Activated CD8-positive, alpha-beta memory T cell treated with anti-CD3 and anti-CD28 coated beads, Interleukin-2, amount 10 ng/mL, durations not matched to agents 7 days and 5 days (primary cell): Measurements from ENCODE around the gene PRR23A. TPM values are rescaled to one million over a fixed set of nuclear protein-coding genes. Genes with fewer than 3 reads are reported as not detected.

Experiments used
- ATAC-seq: fragments of 150-1000 bp; cut with Tn5 transposase; one replicate; pipeline ENCODE4 v1.10.0; 2021; ENCODE audit warnings: moderate library complexity
- CTCF ChIA-PET: fragments of 350-600 bp; sonication (Branson Sonifier 250); formaldehyde crosslinking; loops from one replicate; lab custom pipeline; 2021; ENCODE audit warnings: antibody characterized with exemption; lab: Charles Lee
- DNase-seq: peaks from one replicate; pipeline ENCODE4 v3.0.0-alpha.2; 2020
- H3K27ac Mint-ChIP-seq: one replicate; pipeline ENCODE4 v1.8.0; 2021; ENCODE audit warnings: mild to moderate bottlenecking, mixed read lengths
- H3K27me3 Mint-ChIP-seq: one replicate; pipeline ENCODE4 v1.8.0; 2021; ENCODE audit warnings: mixed read lengths
- H3K36me3 Mint-ChIP-seq: one replicate; pipeline ENCODE4 v1.8.0; 2021; ENCODE audit warnings: mild to moderate bottlenecking, mixed read lengths
- H3K4me1 Mint-ChIP-seq: one replicate; pipeline ENCODE4 v1.8.0; 2021; ENCODE audit warnings: mixed read lengths
- H3K4me3 Mint-ChIP-seq: one replicate; pipeline ENCODE4 v1.8.0; 2021; ENCODE audit warnings: mild to moderate bottlenecking, moderate library complexity, mixed read lengths
- H3K9me3 Mint-ChIP-seq: one replicate; pipeline ENCODE4 v1.8.0; 2022; ENCODE audit warnings: low read depth, mixed read lengths
- total RNA-seq, 2 experiments: library from RNA; stranded (reverse); gene quantifications; one replicate each; pipeline ENCODE4 v1.2.3, GENCODE V29; 2021

PRR23A gene
- total RNA-seq, 2 experiments from 2014 or later: not detected

DNA sequence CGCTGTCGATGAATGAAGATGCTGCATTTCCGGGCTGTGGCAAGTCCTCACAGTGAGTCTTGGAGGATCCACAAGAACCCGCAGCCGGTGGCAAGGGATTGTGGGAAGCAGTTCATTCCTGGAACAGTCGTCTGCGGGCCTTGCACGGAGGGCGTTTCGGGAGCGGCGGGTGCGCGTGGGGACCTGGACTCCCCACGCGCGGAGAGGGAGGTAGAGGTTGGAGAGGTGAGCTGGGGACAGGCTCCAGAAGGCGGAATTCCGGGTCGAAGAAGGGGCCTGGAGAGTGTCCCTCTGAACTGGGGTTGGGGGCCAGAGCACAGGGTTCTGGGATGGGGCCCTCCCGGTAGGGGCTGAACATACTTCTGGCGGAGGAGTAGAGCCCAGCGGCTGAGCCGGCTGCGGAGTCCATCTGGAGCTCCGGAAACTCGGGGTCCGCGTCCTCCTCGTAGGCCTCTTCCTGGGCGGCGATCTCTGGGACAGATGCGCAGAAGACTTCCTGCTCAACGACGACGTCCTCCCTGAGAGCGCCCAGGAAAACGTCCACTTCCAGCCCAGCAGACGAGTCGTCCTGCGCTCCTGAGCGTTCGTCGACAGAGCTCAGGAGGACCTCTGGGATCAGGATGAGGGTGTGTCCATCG lies 593 bp downstream of the PRR23A start:
- DNase-seq: no peak
- CTCF ChIA-PET: no interaction called here
- no peaks in the 10 kb centered on the region for H3K27me3 Mint-ChIP-seq

DNA sequence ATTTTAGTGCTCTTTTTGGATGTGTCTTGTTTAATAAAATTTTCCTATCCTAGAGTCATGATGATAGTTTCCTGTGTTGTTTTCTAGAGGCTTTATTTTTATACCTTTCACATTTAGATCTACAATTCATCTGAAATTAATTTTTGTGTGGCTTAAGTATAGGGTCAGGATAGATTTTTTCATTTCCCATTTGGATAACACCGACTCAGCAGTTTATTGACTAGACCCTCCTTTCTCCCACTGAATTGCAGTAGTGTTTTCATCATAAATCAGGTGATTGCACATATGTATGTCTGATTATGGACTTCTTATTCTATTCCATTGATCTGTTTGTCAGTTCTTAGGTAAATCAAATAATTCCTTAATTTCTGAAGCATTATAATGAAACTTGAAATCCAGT lies 10.4 kb downstream of the PRR23A start:
- DNase-seq: no peak
- Mint-ChIP-seq H3K4me1 (no peaks in the 10 kb centered on the region), H3K27ac (no peak overlapping the region), H3K9me3 (no peaks in the 10 kb centered on the region), H3K36me3 (no peaks in the 10 kb centered on the region), H3K4me3 (no peak overlapping the region), H3K27me3 (peaks cover 15% of the 10 kb centered on the region)
- CTCF ChIA-PET: no interaction called here
- no peak for ATAC-seq

More for the DNA sequence above, 593 bp downstream of the PRR23A start:
- Mint-ChIP-seq H3K4me3 (no peak overlapping the region), H3K27ac (no peak overlapping the region), H3K4me1 (no peaks in the 10 kb centered on the region), H3K36me3 (peaks cover 3% of the 10 kb centered on the region), H3K9me3 (peaks cover 14% of the 10 kb centered on the region)
- no peak for ATAC-seq

DNA sequence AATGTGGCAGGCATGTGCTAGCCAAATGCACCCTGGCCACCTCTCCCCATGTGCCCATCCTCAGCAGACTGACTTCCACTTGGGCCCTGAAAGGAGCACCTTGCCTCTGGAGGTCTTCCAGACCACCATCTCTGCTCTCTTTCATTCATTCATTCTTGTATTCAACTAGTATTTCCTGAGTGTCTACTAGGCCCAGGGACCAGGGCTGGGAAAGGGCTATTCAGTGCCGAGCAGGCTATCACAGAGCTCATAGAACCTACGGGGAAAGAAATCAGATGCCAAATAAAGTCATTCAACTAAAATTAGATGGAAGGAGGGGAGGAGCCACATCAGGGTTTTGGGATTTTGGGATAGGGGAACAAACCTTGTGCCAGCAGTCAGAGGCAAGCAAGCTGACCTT lies 18.9 kb downstream of the PRR23A start:
- no peaks in the 10 kb centered on the region for H3K4me1 Mint-ChIP-seq
- CTCF ChIA-PET: no interaction called here
- H3K9me3 Mint-ChIP-seq: no peaks in the 10 kb centered on the region
- H3K36me3 Mint-ChIP-seq: no peaks in the 10 kb centered on the region
- H3K4me3 Mint-ChIP-seq: no peak overlapping the region
- H3K27ac Mint-ChIP-seq: no peak overlapping the region
- ATAC-seq: no peak
- H3K27me3 Mint-ChIP-seq: peaks cover 10% of the 10 kb centered on the region
- DNase-seq: no peak

DNA sequence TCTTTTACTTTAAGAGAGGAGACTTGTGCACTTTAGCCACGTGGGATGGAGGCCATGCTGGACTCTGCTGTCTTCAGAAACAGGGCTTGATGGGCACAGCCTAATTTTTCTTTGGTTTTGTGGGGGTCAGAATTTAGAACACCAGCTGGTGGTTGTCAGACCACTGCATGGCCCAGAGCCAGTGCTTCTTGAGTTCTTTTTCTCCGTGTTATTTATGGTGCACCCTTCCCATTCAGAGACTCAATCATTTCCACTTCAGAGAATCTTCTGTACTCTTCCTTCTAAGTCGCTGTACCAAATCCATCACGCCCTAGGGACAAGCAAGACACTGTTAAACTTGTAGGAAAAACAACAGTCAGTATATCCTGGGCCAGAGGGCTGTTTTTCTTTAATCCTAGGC lies 20.1 kb downstream of the PRR23A start:
- H3K4me1 Mint-ChIP-seq: no peaks in the 10 kb centered on the region
- DNase-seq: no peak
- peaks cover 7% of the 10 kb centered on the region for H3K27me3 Mint-ChIP-seq
- H3K36me3 Mint-ChIP-seq: no peaks in the 10 kb centered on the region
- no peak overlapping the region for H3K27ac Mint-ChIP-seq
- ATAC-seq: no peak
- CTCF ChIA-PET: no interaction called here
- no peak overlapping the region for H3K4me3 Mint-ChIP-seq
- no peaks in the 10 kb centered on the region for H3K9me3 Mint-ChIP-seq

DNA sequence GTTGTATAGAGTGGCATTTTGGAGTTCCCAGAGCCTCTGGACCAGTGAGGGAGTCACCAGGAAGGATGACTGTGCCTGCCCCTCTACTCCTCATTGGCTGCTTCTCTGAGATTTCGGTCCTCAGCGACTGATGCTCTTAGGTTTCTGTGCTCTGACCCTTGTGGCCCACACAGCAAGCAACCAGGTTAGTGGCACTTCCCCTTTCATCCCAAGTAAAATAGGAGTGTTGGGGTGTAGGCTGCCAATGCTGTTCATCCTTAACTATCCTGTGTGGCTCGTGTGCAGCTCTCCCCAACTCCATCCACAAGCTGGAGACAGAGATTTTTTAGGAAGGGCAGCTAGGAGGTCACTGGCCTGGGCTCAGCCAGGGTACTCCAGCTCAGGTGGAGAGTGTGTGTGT lies 21.3 kb downstream of the PRR23A start:
- ATAC-seq: no peak

DNA sequence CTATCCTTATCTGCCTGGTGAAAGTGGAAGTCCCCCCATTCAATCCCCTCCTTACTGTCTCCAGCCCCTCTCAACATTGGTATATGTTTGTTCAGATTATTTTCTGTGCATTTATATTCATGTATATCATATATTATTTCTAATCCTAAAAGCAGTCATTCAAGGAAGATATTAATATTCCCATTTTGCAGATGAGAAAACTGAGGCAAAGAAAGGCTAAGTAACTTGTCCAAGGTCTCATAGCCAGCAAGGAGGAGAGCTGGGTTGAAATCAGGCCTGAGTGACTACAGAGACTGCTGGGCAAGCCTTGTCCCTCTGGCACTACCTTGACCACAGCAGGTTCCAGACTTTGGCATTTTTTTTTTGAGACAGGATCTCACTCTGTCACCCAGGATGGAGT lies 30.0 kb downstream of the PRR23A start:
- no peak overlapping the region for H3K4me3 Mint-ChIP-seq
- H3K4me1 Mint-ChIP-seq: no peaks in the 10 kb centered on the region
- no peaks in the 10 kb centered on the region for H3K9me3 Mint-ChIP-seq
- CTCF ChIA-PET: no interaction called here
- no peaks in the 10 kb centered on the region for H3K36me3 Mint-ChIP-seq
- no peak overlapping the region for H3K27ac Mint-ChIP-seq
- peaks cover 3% of the 10 kb centered on the region for H3K27me3 Mint-ChIP-seq
- DNase-seq (no peak), ATAC-seq (no peak)

More for the DNA sequence above, 21.3 kb downstream of the PRR23A start:
- CTCF ChIA-PET: no interaction called here
- Mint-ChIP-seq H3K4me1 (no peaks in the 10 kb centered on the region), H3K36me3 (no peaks in the 10 kb centered on the region), H3K4me3 (no peak overlapping the region), H3K9me3 (no peaks in the 10 kb centered on the region), H3K27ac (no peak overlapping the region), H3K27me3 (peaks cover 7% of the 10 kb centered on the region)
- no peak for DNase-seq

DNA sequence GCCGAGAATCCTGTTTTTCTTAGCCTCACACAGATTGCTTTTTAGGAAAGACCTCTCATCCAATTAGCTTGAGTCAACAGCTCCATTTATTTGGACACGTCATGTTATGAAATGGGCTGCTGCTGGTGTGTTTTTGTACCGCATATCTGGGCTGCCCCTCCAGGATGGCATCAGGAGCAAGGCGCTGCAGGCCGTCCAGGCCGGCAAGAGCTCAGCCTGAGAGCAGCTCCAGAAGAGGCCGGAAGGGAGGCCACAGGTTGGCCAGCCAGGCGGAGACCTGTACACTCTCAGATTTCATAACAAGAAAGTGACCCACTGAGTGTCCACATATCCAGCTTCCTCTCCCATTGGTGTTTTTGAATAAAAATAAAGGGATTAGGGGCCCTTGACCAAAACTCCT lies 30.7 kb downstream of the PRR23A start:
- H3K9me3 Mint-ChIP-seq: no peaks in the 10 kb centered on the region
- H3K27me3 Mint-ChIP-seq: peaks cover 5% of the 10 kb centered on the region
- no peaks in the 10 kb centered on the region for H3K4me1 Mint-ChIP-seq
- CTCF ChIA-PET: interaction anchor here (1.6 kb wide), 1 partner anchor 52 kb away, joined by 3 read pairs; no protein-coding TSS in a partner anchor
- no peak overlapping the region for H3K27ac Mint-ChIP-seq
- no peak for DNase-seq
- ATAC-seq: no peak
- no peaks in the 10 kb centered on the region for H3K36me3 Mint-ChIP-seq
- H3K4me3 Mint-ChIP-seq: no peak overlapping the region

DNA sequence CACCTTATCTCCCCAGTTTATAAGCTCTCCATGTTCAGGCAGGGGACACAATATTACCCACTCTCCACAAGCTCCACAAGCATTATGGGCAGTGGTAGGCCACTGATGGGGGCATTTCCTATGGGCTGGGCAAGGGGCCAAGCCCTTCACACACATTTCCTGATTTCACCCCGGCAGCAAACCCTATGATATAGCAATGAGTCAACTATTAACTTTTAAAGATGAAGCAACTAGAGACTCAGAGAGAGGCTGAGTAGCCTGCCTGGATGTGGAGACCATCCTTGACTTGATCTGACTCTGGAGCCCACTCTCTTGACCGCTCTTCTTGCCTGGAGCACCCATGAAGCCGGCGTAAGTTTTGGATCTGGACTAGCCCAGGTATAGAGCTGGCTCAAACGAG lies 31.6 kb downstream of the PRR23A start:
- peaks cover 13% of the 10 kb centered on the region for H3K27me3 Mint-ChIP-seq
- no peak for DNase-seq

DNA sequence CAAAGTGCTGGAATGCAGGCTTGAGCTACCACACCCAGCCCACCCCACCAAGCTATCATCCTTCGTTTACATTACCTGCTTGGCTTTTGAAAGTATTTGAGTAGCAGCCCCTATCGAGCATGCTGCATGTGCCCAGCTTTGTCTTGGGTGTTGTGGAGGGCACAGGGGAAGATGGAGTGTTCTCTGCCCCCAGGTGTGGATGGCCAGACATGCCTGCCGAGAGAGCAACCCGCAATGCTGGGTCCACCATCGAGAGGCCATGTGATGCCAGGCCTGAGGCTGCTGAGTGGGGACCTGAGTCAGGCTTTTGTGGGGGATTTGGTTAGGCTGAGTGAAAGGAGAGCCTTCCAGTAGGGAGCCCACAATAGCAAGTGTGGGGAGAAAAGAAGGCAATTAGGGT lies 33.1 kb downstream of the PRR23A start:
- H3K4me3 Mint-ChIP-seq: no peak overlapping the region
- ATAC-seq (no peak), DNase-seq (no peak)
- no peak overlapping the region for H3K27ac Mint-ChIP-seq
- H3K4me1 Mint-ChIP-seq: no peaks in the 10 kb centered on the region
- H3K9me3 Mint-ChIP-seq: no peaks in the 10 kb centered on the region
- no peaks in the 10 kb centered on the region for H3K36me3 Mint-ChIP-seq
- CTCF ChIA-PET: no interaction called here
- peaks cover 19% of the 10 kb centered on the region for H3K27me3 Mint-ChIP-seq

More for the DNA sequence above, 31.6 kb downstream of the PRR23A start:
- Mint-ChIP-seq H3K36me3 (no peaks in the 10 kb centered on the region), H3K4me3 (no peak overlapping the region), H3K4me1 (no peaks in the 10 kb centered on the region), H3K27ac (no peak overlapping the region), H3K9me3 (no peaks in the 10 kb centered on the region)
- no peak for ATAC-seq
- CTCF ChIA-PET: interaction anchor here (1.6 kb wide), 1 partner anchor 51 kb away, joined by 3 read pairs; no protein-coding TSS in a partner anchor

DNA sequence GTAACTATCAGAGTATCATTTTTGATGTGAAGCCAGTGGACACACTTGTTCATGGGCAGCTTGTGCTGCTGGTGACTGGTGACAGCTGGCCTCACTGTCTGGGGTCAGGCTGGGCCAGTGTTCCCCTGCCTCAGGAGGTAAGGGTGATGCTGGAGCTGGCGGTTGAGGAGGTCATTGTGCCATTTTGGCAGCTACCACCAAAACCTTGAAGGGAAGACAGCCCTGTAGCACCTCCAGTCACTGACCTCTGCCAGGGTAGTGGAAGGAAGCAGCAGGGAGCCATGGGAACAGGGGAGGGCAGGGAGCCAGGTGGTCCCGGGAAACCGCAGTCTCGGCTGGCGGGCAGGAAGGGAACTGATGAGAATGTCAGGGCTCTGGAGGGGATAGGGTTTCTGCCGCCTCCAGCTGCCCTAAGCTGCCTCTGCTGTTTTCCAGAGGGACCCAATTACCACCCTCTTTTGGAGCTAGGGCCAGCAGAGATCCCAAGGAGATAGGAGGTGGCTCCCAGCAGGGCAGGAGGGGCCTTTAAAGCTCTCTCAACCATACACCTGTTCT lies 34.2 kb downstream of the PRR23A start:
- peaks cover 20% of the 10 kb centered on the region for H3K27me3 Mint-ChIP-seq
- DNase-seq (no peak), ATAC-seq (no peak)
- CTCF ChIA-PET: interaction anchor here (1.5 kb wide), 1 partner anchor 9 kb away, joined by 3 read pairs; no protein-coding TSS in a partner anchor
- H3K36me3 Mint-ChIP-seq: no peaks in the 10 kb centered on the region
- H3K27ac Mint-ChIP-seq: no peak overlapping the region
- no peak overlapping the region for H3K4me3 Mint-ChIP-seq
- no peaks in the 10 kb centered on the region for H3K4me1 Mint-ChIP-seq
- no peaks in the 10 kb centered on the region for H3K9me3 Mint-ChIP-seq

DNA sequence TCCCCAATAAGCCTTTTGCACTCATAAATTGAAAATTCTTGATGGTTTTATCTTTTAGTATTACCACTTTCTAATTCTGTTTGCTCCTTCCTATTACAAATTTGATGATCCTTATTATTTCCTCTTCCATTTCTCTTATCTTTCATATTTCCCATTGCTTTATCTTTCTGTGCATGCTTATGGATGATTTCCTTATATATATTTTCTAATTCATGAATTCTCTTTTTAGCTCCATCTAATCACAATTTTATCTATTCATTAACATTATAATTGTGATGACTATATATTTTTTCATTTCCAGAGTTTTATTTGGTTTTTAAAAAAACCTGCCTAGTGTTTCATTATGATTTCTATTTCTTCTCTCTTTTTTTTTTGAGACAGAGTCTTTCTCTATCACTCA lies 41.1 kb downstream of the PRR23A start:
- H3K4me1 Mint-ChIP-seq: peaks cover 11% of the 10 kb centered on the region
- no peaks in the 10 kb centered on the region for H3K36me3 Mint-ChIP-seq
- H3K27ac Mint-ChIP-seq: no peak overlapping the region
- H3K9me3 Mint-ChIP-seq: peaks cover 3% of the 10 kb centered on the region
- CTCF ChIA-PET: interaction anchor here (1.2 kb wide), 1 partner anchor 42 kb away, joined by 3 read pairs; no protein-coding TSS in a partner anchor
- no peak overlapping the region for H3K4me3 Mint-ChIP-seq
- ATAC-seq (no peak), DNase-seq (no peak)
- peaks cover 44% of the 10 kb centered on the region for H3K27me3 Mint-ChIP-seq

DNA sequence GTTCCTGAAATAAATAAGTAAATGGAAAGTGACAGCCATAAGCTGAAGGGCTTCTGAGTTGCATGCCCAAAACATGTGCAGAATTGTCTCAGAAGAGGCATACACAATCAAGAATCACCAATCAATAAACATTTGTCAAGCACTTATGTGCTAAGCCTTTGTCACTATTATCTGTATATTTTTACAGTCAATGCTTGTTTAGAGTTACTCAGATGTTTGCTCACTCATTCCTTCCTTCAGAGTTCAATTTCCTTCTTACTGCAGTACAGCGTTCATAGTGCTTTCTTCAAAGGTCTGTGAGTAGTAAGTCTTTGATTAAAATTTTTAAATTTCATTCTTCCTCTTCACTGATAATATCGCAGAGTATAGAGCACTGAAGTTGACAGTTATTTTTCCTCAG lies 41.8 kb downstream of the PRR23A start:
- Mint-ChIP-seq H3K27ac (no peak overlapping the region), H3K4me1 (peaks cover 11% of the 10 kb centered on the region), H3K9me3 (peaks cover 3% of the 10 kb centered on the region), H3K27me3 (peaks cover 46% of the 10 kb centered on the region), H3K36me3 (no peaks in the 10 kb centered on the region), H3K4me3 (no peak overlapping the region)
- DNase-seq: no peak
- CTCF ChIA-PET: interaction anchor here (1.2 kb wide), 1 partner anchor 41 kb away, joined by 3 read pairs; no protein-coding TSS in a partner anchor
- ATAC-seq: no peak

DNA sequence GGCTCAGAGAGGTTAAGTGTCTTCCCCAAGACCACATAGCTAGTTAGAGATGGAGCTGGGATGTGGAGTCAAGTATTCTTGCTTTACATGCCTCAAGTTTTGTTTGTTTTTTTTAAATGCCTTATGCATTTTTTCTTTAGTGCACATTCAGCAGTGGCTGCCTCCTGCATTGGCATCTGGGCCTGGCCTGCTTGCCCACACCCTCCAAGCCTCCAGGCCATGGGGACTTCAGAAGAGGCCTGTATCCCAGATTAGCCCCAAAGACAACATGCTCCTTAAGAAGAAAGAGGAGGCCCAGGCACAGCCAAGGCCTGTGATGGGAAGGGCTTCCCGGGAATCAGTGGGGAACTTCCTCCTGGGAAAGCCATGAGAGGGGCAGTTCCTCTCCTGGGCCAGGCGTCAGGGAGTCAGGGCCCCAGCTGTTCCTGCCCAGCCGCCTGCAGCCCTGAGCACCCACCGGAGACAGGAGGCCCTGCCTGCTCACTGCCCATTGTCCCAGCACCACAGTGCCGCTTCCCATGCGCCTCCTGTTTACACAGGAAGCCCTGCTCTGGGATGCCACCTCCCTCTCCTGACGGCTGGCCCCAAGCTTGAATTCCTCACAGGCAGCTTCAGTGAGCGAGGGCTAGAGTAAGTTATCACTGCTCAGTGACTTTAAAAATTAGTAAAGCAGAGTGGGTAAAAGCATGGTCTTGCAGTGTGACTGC lies 43.1 kb downstream of the PRR23A start:
- peaks cover 53% of the 10 kb centered on the region for H3K27me3 Mint-ChIP-seq
- ATAC-seq: no peak
- peaks cover 11% of the 10 kb centered on the region for H3K4me1 Mint-ChIP-seq
- no peaks in the 10 kb centered on the region for H3K36me3 Mint-ChIP-seq
- no peak for DNase-seq
- H3K27ac Mint-ChIP-seq: no peak overlapping the region
- CTCF ChIA-PET: no interaction called here
- no peak overlapping the region for H3K4me3 Mint-ChIP-seq
- peaks cover 3% of the 10 kb centered on the region for H3K9me3 Mint-ChIP-seq
